GM12892 (cell line): Measurements from ENCODE around the gene OAT.

ENCODE experiments used
- DNase-seq: peaks from one replicate; pipeline ENCODE4 v3.0.0; 2011; ENCODE audit not compliant: insufficient read length
- FAIRE-seq: peaks from 2 replicates; lab custom pipeline; 2011; peaks lifted over from hg19 to GRCh38; lab: Jason Lieb, UNC
- POLR2A ChIP-seq: IDR thresholded peaks from 2 replicates; pipeline ENCODE4 v1.6.1; 2011; ENCODE audit warnings: low read depth, low read length, control low read depth
- POLR2AphosphoS5 ChIP-seq: IDR thresholded peaks from 2 replicates; pipeline ENCODE4 v1.6.1; 2011; ENCODE audit warnings: low read depth, low read length, control low read depth
- TAF1 ChIP-seq: IDR thresholded peaks from 2 replicates; pipeline ENCODE4 v1.6.1; 2011; ENCODE audit warnings: low read depth, mild to moderate bottlenecking, control low read depth, low read length, borderline replicate concordance

Gene OAT

GRCh38 chr10:124356701-124357560 lies 61.8 kb downstream of the OAT start:
- FAIRE-seq = no peak
- TF ChIP-seq TAF1 (no peak), POLR2A (no peak), POLR2AphosphoS5 (no peak)
- DNase-seq = no peak

GRCh38 chr10:124354411-124355382 lies 64.0 kb downstream of the OAT start:
- FAIRE-seq (peak; percentile 73), DNase-seq (no peak)
- TF ChIP-seq POLR2A (no peak), POLR2AphosphoS5 (no peak), TAF1 (no peak)

GRCh38 chr10:124353896-124354295 lies 64.8 kb downstream of the OAT start:
- DNase-seq = no peak
- no peak for FAIRE-seq
- no peak for TF ChIP-seq POLR2A
- no peak for TF ChIP-seq POLR2AphosphoS5
- TF ChIP-seq TAF1 = no peak

- FAIRE-seq = no peak
- TF ChIP-seq POLR2AphosphoS5 (no peak), POLR2A (no peak), TAF1 (no peak)
Observed at GRCh38 chr10:124353091-124353815, 65.5 kb downstream of the OAT start.

GRCh38 chr10:124351481-124352220 lies 67.1 kb downstream of the OAT start:
- DNase-seq = no peak
- no peak for FAIRE-seq
- no peak for TF ChIP-seq POLR2A
- TF ChIP-seq TAF1 = no peak
- no peak for TF ChIP-seq POLR2AphosphoS5

More at GRCh38 chr10:124353091-124353815, 65.5 kb downstream of the OAT start:
- DNase-seq = no peak

- FAIRE-seq (no peak), DNase-seq (no peak)
- no peak for TF ChIP-seq TAF1
- TF ChIP-seq POLR2A = no peak
- no peak for TF ChIP-seq POLR2AphosphoS5
Observed at GRCh38 chr10:124350806-124351205, 67.9 kb downstream of the OAT start.

GRCh38 chr10:124349996-124350280 lies 68.8 kb downstream of the OAT start:
- no peak for FAIRE-seq
- no peak for TF ChIP-seq TAF1
- no peak for DNase-seq

- DNase-seq = no peak
- FAIRE-seq = no peak
- no peak for TF ChIP-seq POLR2AphosphoS5
- TF ChIP-seq POLR2A = no peak
- no peak for TF ChIP-seq TAF1
Observed at GRCh38 chr10:124349231-124349995, 69.3 kb downstream of the OAT start.

- FAIRE-seq (no peak), DNase-seq (no peak)
- TF ChIP-seq TAF1 = no peak
- no peak for TF ChIP-seq POLR2A
- no peak for TF ChIP-seq POLR2AphosphoS5
Observed at GRCh38 chr10:124348801-124349200, 69.9 kb downstream of the OAT start.

- no peak for FAIRE-seq
- DNase-seq = no peak
- TF ChIP-seq POLR2AphosphoS5 (no peak), POLR2A (no peak), TAF1 (no peak)
Observed at GRCh38 chr10:124347956-124348355, 70.8 kb downstream of the OAT start.
